CD14-positive monocyte (primary cell): ENCODE data around the gene NTMT2. TPM values are rescaled to one million over a fixed set of nuclear protein-coding genes. Genes with fewer than 3 reads are reported as not detected.

Experiments used
- DNase-seq, 3 donors: peaks; one replicate each; pipeline ENCODE4 v3.0.0-alpha.2; 2011 to 2022
- H2AFZ ChIP-seq: 2 replicates; pipeline ENCODE4 v1.6.0; 2012; ENCODE audit warnings: mild to moderate bottlenecking, low read depth, low read length, inconsistent platforms; ENCODE audit not compliant: insufficient read depth, poor library complexity, severe bottlenecking
- H3K27ac ChIP-seq, 2 donors: 1 replicate in 1 of 2; 2 replicates in 1 of 2; pipeline ENCODE4 v1.5.1; 2012 to 2013; ENCODE audit warnings: low read length in 2 of 2, control low read depth in 1 of 2, inconsistent platforms in 1 of 2, low read depth in 1 of 2, mild to moderate bottlenecking in 1 of 2
- H3K27me3 ChIP-seq, 2 donors: one replicate each; pipeline versions ENCODE4 v1.6.0 to v1.6.1; 2011 to 2013; ENCODE audit warnings: low read length in 2 of 2; ENCODE audit not compliant: control insufficient read depth in 2 of 2, insufficient read depth in 2 of 2
- H3K36me3 ChIP-seq, 2 donors: replicated peaks in 1 of 2; 1 replicate in 1 of 2; 2 replicates in 1 of 2; pipeline versions ENCODE4 v1.5.1 to v1.6.1; 2012 to 2013; ENCODE audit warnings: low read length in 2 of 2, control low read depth in 1 of 2, inconsistent platforms in 1 of 2, mild to moderate bottlenecking in 1 of 2; ENCODE audit not compliant: insufficient read depth in 2 of 2, control insufficient read depth in 1 of 2
- H3K4me1 ChIP-seq, 2 donors: 1 replicate in 1 of 2; 2 replicates in 1 of 2; pipeline versions ENCODE4 v1.5.1 to v1.6.1; 2012 to 2013; ENCODE audit warnings: low read length in 2 of 2, control low read depth in 1 of 2, inconsistent platforms in 1 of 2, mild to moderate bottlenecking in 1 of 2, moderate library complexity in 1 of 2; ENCODE audit not compliant: insufficient read depth in 2 of 2, control insufficient read depth in 1 of 2
- H3K4me2 ChIP-seq: replicated peaks from 2 replicates; pipeline ENCODE3; 2012; ENCODE audit warnings: low read length, moderate library complexity, mild to moderate bottlenecking; ENCODE audit not compliant: poor library complexity, severe bottlenecking; ENCODE audit errors: extremely low read depth
- H3K4me3 ChIP-seq, 3 experiments: fragments of 200-600 bp in 1 of 3; sonication (generic) in 1 of 3; replicated peaks in 1 of 3; 1 replicate in 2 of 3; 2 replicates in 1 of 3; pipeline ENCODE4 v1.5.1; 2011 to 2013; ENCODE audit warnings: low read length in 3 of 3, mild to moderate bottlenecking in 3 of 3, control low read depth in 2 of 3, low read depth in 2 of 3, inconsistent platforms in 1 of 3, moderate library complexity in 1 of 3
- H3K79me2 ChIP-seq: 2 replicates; pipeline ENCODE4 v1.6.0; 2012; ENCODE audit warnings: mild to moderate bottlenecking, control low read depth, inconsistent platforms, low read length, moderate library complexity; ENCODE audit not compliant: insufficient read depth
- H3K9ac ChIP-seq: 2 replicates; pipeline ENCODE4 v1.6.0; 2017; ENCODE audit warnings: low read length, mild to moderate bottlenecking; ENCODE audit not compliant: insufficient read depth, poor library complexity, severe bottlenecking
- H3K9me3 ChIP-seq, 2 donors: replicated peaks in 1 of 2; 1 replicate in 1 of 2; 2 replicates in 1 of 2; pipeline versions ENCODE4 v1.5.1 to v1.6.1; 2012 to 2013; ENCODE audit warnings: low read length in 2 of 2, control low read depth in 1 of 2; ENCODE audit not compliant: control insufficient read depth in 1 of 2, insufficient read depth in 1 of 2
- H4K20me1 ChIP-seq: 2 replicates; pipeline ENCODE4 v1.6.0; 2012; ENCODE audit warnings: mild to moderate bottlenecking, low read length, control low read depth, moderate library complexity; ENCODE audit not compliant: insufficient read depth
- H3K27ac Mint-ChIP-seq, 7 donors: one replicate each; pipeline ENCODE4 v1.8.0; 2020; ENCODE audit warnings: mild to moderate bottlenecking in 7 of 7, mixed read lengths in 7 of 7, moderate library complexity in 6 of 7, inconsistent platforms in 2 of 7
- H3K27me3 Mint-ChIP-seq, 3 donors: one replicate each; pipeline ENCODE4 v1.8.0; 2021 to 2022; ENCODE audit warnings: low read depth in 3 of 3, mild to moderate bottlenecking in 3 of 3, mixed read lengths in 3 of 3, moderate library complexity in 3 of 3, inconsistent platforms in 1 of 3
- H3K36me3 Mint-ChIP-seq, 2 donors: one replicate each; pipeline ENCODE4 v1.8.0; 2020; ENCODE audit warnings: mixed read lengths in 2 of 2, inconsistent platforms in 1 of 2, mild to moderate bottlenecking in 1 of 2
- H3K4me1 Mint-ChIP-seq: one replicate; pipeline ENCODE4 v1.8.0; 2020; ENCODE audit warnings: mild to moderate bottlenecking, mixed read lengths
- H3K4me3 Mint-ChIP-seq, 2 donors: one replicate each; pipeline ENCODE4 v1.8.0; 2020; ENCODE audit warnings: mild to moderate bottlenecking in 2 of 2, mixed read lengths in 2 of 2, moderate library complexity in 1 of 2
- H3K9me3 Mint-ChIP-seq, 7 donors: one replicate each; pipeline ENCODE4 v1.8.0; 2020 to 2022; ENCODE audit warnings: mixed read lengths in 7 of 7, mild to moderate bottlenecking in 6 of 7, moderate library complexity in 6 of 7, inconsistent platforms in 2 of 7
- WGBS: methylation state at CpG from one replicate; pipeline ENCODE4 v1.1.5; 2013; ENCODE audit warnings: missing lambda C conversion rate; ENCODE audit not compliant: insufficient coverage; 5-methylcytosine and 5-hydroxymethylcytosine counted together
- intact Hi-C, 2 donors: fragments of 100-400 bp; cut with micrococcal nuclease; formaldehyde crosslinking; loops; one replicate each; pipeline versions ENCODE4 v1.15.0 to v1.15.1; 2023
- polyA plus RNA-seq, 3 donors: library from polyadenylated mRNA; depleted of rRNA in 1 of 3; unstranded in 2 of 3; stranded (reverse) in 1 of 3; fragments of 300-500 nt in 2 of 3; fragments of >200 nt in 1 of 3; fragmentation: Illumina TruSeq in 2 of 3; gene quantifications; 1 replicate in 2 of 3; 2 replicates in 1 of 3; pipeline ENCODE4 v1.2.3, GENCODE V29; 2012 to 2021
- TF ChIP-seq, protein P1 (sequence below): fragments of 200-600 bp; IDR thresholded peaks from one replicate; pipeline ENCODE4 v1.8.0; 2022; ENCODE audit warnings: antibody characterized with exemption, mild to moderate bottlenecking

NTMT2 gene
- polyA plus RNA-seq, 3 donors = not detected

DNA sequence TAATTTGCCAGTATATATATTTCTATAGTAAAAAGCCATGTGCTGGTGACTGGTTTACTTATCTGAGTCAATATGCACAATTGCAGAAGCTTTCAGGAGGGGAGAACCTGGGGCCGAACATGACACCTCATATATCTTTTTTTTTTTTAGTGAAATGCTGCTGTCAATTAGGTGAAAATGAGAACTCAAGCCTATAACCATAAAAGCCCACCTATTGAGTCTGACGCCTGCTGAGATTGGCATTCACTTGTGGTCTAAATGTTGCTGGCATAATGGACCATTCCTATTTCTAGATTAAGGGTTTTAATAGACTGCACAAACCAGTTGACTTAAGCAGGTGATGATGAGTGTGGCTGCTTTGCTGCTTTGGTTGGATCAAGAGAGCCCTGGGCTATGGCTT is 10.8 kb downstream of the NTMT2 start:
- H3K4me2 ChIP-seq = no peak overlapping the region
- no peak for DNase-seq
- TF ChIP-seq, protein P1, sequence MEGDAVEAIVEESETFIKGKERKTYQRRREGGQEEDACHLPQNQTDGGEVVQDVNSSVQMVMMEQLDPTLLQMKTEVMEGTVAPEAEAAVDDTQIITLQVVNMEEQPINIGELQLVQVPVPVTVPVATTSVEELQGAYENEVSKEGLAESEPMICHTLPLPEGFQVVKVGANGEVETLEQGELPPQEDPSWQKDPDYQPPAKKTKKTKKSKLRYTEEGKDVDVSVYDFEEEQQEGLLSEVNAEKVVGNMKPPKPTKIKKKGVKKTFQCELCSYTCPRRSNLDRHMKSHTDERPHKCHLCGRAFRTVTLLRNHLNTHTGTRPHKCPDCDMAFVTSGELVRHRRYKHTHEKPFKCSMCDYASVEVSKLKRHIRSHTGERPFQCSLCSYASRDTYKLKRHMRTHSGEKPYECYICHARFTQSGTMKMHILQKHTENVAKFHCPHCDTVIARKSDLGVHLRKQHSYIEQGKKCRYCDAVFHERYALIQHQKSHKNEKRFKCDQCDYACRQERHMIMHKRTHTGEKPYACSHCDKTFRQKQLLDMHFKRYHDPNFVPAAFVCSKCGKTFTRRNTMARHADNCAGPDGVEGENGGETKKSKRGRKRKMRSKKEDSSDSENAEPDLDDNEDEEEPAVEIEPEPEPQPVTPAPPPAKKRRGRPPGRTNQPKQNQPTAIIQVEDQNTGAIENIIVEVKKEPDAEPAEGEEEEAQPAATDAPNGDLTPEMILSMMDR = no peak
- Mint-ChIP-seq H3K9me3 (peaks cover 2 to 7% (median 5%) of the 10 kb centered on the region in 7 donors), H3K27me3 (peaks cover 0 to 2% (median 0%) of the 10 kb centered on the region in 3 donors), H3K4me3 (no peak overlapping the region), H3K36me3 (no peaks in the 10 kb centered on the region), H3K27ac (no peak overlapping the region), H3K4me1 (no peaks in the 10 kb centered on the region)
- no peaks in the 10 kb centered on the region for H3K36me3 ChIP-seq
- no peaks in the 10 kb centered on the region for H3K4me1 ChIP-seq
- no peak overlapping the region for H3K9ac ChIP-seq
- H3K27ac ChIP-seq = no peak overlapping the region
- H3K9me3 ChIP-seq = peaks cover 4 to 6% of the 10 kb centered on the region in 2 donors
- WGBS = no CpG with 5 or more reads among the region's 2 CpGs
- intact Hi-C loops = no loop called here
- H3K4me3 ChIP-seq = no peak overlapping the region
- no peak overlapping the region for H2AFZ ChIP-seq
- no peaks in the 10 kb centered on the region for H3K79me2 ChIP-seq
- H4K20me1 ChIP-seq = no peaks in the 10 kb centered on the region
- no peaks in the 10 kb centered on the region for H3K27me3 ChIP-seq

DNA sequence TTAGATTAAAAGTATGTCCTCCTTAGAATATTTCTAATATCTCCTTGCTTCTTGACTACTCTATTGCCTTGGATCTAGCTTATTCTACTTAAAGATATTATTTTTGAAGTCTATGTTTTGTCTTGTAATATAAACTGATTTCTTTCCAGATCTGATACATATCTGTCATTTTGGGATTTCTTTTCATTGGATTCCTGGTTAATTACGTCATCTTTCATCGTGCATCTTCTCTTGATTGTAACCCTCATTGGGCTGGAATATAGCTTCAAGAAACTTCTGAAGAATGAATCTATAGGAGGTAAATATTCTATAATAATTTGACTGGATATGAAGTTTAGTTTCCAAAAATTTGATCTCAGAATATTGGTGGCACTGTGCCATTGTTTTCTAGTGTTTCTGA is 12.1 kb downstream of the NTMT2 start:
- H3K4me3 ChIP-seq = no peak overlapping the region
- Mint-ChIP-seq H3K27ac (no peak overlapping the region), H3K9me3 (peaks cover 2 to 8% (median 5%) of the 10 kb centered on the region in 7 donors), H3K4me1 (no peaks in the 10 kb centered on the region), H3K36me3 (no peaks in the 10 kb centered on the region), H3K27me3 (peaks cover 0 to 2% (median 0%) of the 10 kb centered on the region in 3 donors), H3K4me3 (no peak overlapping the region)
- TF ChIP-seq, protein P1 = no peak
- H3K36me3 ChIP-seq = no peaks in the 10 kb centered on the region
- WGBS = no CpG with 5 or more reads among the region's 2 CpGs
- intact Hi-C loops = no loop called here
- H3K9me3 ChIP-seq = peaks cover 4 to 6% of the 10 kb centered on the region in 2 donors
- no peak overlapping the region for H2AFZ ChIP-seq
- H3K27me3 ChIP-seq = no peaks in the 10 kb centered on the region
- no peaks in the 10 kb centered on the region for H3K79me2 ChIP-seq
- H4K20me1 ChIP-seq = no peaks in the 10 kb centered on the region
- H3K4me1 ChIP-seq = no peaks in the 10 kb centered on the region
- no peak overlapping the region for H3K4me2 ChIP-seq
- no peak overlapping the region for H3K27ac ChIP-seq
- DNase-seq = no peak
- no peak overlapping the region for H3K9ac ChIP-seq
